GM12878 (cell line): Measurements from ENCODE around the gene ITK. TPM values are rescaled to one million over a fixed set of nuclear protein-coding genes. Genes with fewer than 3 reads are reported as not detected.

Experiments used
- ATAC-seq: fragments of 200-7000 bp; cut with Tn5 transposase; 3 replicates; pipeline ENCODE4 v1.9.1; 2020; ENCODE audit warnings: mild to moderate bottlenecking, moderate library complexity
- BruUV-seq: library from RNA; stranded (reverse); fragments of 400-500 nt; replicated peaks from 2 replicates; lab custom pipeline; 2021; lab: Mats Ljungman, UMichigan
- CTCF ChIA-PET: fragments of 300-600 bp; sonication (Branson Sonifier 250); formaldehyde crosslinking; extraction: SDS; loops from one replicate; lab custom pipeline; 2021; ENCODE audit warnings: inconsistent platforms; lab: Yijun Ruan, JAX
- POLR2A ChIA-PET: fragments of 350-600 bp; formaldehyde crosslinking; extraction: SDS; loops from one replicate; lab custom pipeline; 2021; ENCODE audit warnings: inconsistent platforms; lab: Charles Lee
- RAD21 ChIA-PET: fragments of 300-600 bp; sonication (Branson Sonifier 250); formaldehyde crosslinking; loops from one replicate; lab custom pipeline; 2023; ENCODE audit warnings: antibody characterized with exemption; ENCODE audit not compliant: unreplicated experiment; lab: Charles Lee
- SMC1A ChIA-PET: fragments of 300-600 bp; sonication (Branson Sonifier 250); formaldehyde crosslinking; loops from one replicate; lab custom pipeline; 2023; ENCODE audit not compliant: unreplicated experiment, uncharacterized antibody; lab: Charles Lee
- DNase-seq: peaks from one replicate; pipeline ENCODE4 v3.0.0-alpha.2; 2011; ENCODE audit warnings: low read depth, low spot score
- FAIRE-seq: peaks from 3 replicates; lab custom pipeline; 2011; peaks lifted over from hg19 to GRCh38; lab: Jason Lieb, UNC
- H2AFZ ChIP-seq: 2 replicates; pipeline ENCODE4 v1.6.0; 2011; ENCODE audit warnings: low read depth, low read length, control low read depth; ENCODE audit not compliant: control insufficient read depth
- H3K27ac ChIP-seq: 2 replicates; pipeline ENCODE4 v1.5.1; 2011; ENCODE audit warnings: control low read depth; ENCODE audit not compliant: control insufficient read depth, insufficient read depth
- H3K27me3 ChIP-seq, 2 experiments: replicated peaks in 1 of 2; 2 replicates each; pipeline versions ENCODE4 v1.6.0 to v1.6.1; 2011; ENCODE audit warnings: low read length in 1 of 2; ENCODE audit not compliant: control insufficient read depth in 2 of 2, insufficient read depth in 2 of 2
- H3K36me3 ChIP-seq, 2 experiments: 2 replicates each; pipeline ENCODE4 v1.5.1; 2011; ENCODE audit warnings: low read length in 1 of 2; ENCODE audit not compliant: control insufficient read depth in 2 of 2, insufficient read depth in 2 of 2
- H3K4me1 ChIP-seq: 2 replicates; pipeline ENCODE4 v1.6.1; 2011; ENCODE audit warnings: mild to moderate bottlenecking, low read length, moderate library complexity, mixed read lengths; ENCODE audit not compliant: control insufficient read depth, insufficient read depth
- H3K4me2 ChIP-seq: 2 replicates; pipeline ENCODE4 v1.6.0; 2011; ENCODE audit warnings: control low read depth; ENCODE audit not compliant: control insufficient read depth, insufficient read depth
- H3K4me3 ChIP-seq: fragments of 200-600 bp; sonication (generic); 2 replicates; pipeline ENCODE4 v1.5.1; 2016
- H3K79me2 ChIP-seq: 2 replicates; pipeline ENCODE4 v1.6.0; 2011; ENCODE audit warnings: low read length; ENCODE audit not compliant: control insufficient read depth, insufficient read depth
- H3K9ac ChIP-seq: 2 replicates; pipeline ENCODE4 v1.8.0; 2011; ENCODE audit warnings: low read length, control low read depth, mixed read lengths; ENCODE audit not compliant: control insufficient read depth, insufficient read depth
- H3K9me3 ChIP-seq: replicated peaks from 3 replicates; pipeline ENCODE4 v1.5.1; 2011; ENCODE audit warnings: mild to moderate bottlenecking, low read length; ENCODE audit not compliant: control insufficient read depth, insufficient read depth
- H4K20me1 ChIP-seq: 2 replicates; pipeline ENCODE4 v1.6.0; 2011; ENCODE audit not compliant: control insufficient read depth, insufficient read depth
- ATF7 ChIP-seq: fragments of 450-650 bp; IDR thresholded peaks from 2 replicates; pipeline ENCODE4 v1.6.1; 2016; ENCODE audit warnings: low read depth, mild to moderate bottlenecking
- BHLHE40 ChIP-seq, 2 experiments: fragments of 450-650 bp in 1 of 2; IDR thresholded peaks; 2 replicates each; pipeline ENCODE4 v1.6.1; 2011 to 2017; ENCODE audit warnings: low read depth in 2 of 2, borderline replicate concordance in 1 of 2, improper control_type of control experiment in 1 of 2, low read length in 1 of 2, mild to moderate bottlenecking in 1 of 2
- ETV6 ChIP-seq, 2 experiments: fragments of 450-650 bp in 1 of 2; IDR thresholded peaks in 1 of 2; conservative IDR thresholded peaks in 1 of 2; 2 replicates each; pipeline ENCODE4 v1.6.1; 2014; ENCODE audit warnings: antibody characterized with exemption in 1 of 2, borderline replicate concordance in 1 of 2, low read depth in 1 of 2, mild to moderate bottlenecking in 1 of 2, moderate library complexity in 1 of 2
- NFIC ChIP-seq: IDR thresholded peaks from 2 replicates; pipeline ENCODE4 v1.6.1; 2012; ENCODE audit warnings: low read depth, mild to moderate bottlenecking, inconsistent platforms, low read length, moderate library complexity
- NR2F1 ChIP-seq: fragments of 450-650 bp; conservative IDR thresholded peaks from 2 replicates; pipeline ENCODE4 v1.6.1; 2017; ENCODE audit warnings: mild to moderate bottlenecking
- PAX5 ChIP-seq: IDR thresholded peaks from 2 replicates; pipeline ENCODE4 v1.6.1; 2011; ENCODE audit warnings: low read depth, low read length, borderline replicate concordance
- PML ChIP-seq: IDR thresholded peaks from 2 replicates; pipeline ENCODE4 v1.6.1; 2012; ENCODE audit warnings: low read length, inconsistent platforms
- POU2F2 ChIP-seq: IDR thresholded peaks from 3 replicates; pipeline ENCODE4 v1.6.1; 2011; ENCODE audit warnings: low read depth, mild to moderate bottlenecking, low read length, borderline replicate concordance
- RB1 ChIP-seq: fragments of 450-650 bp; formaldehyde crosslinking; IDR thresholded peaks from 2 replicates; pipeline ENCODE4 v1.6.1; 2017; ENCODE audit warnings: mild to moderate bottlenecking, borderline replicate concordance
- SPI1 ChIP-seq: IDR thresholded peaks from 2 replicates; pipeline ENCODE4 v1.6.1; 2011; ENCODE audit warnings: low read depth, mild to moderate bottlenecking, low read length, moderate library complexity, borderline replicate concordance; ENCODE audit not compliant: insufficient read depth
- SREBF1 ChIP-seq: IDR thresholded peaks from 2 replicates; pipeline ENCODE4 v1.6.1; 2012; ENCODE audit warnings: mild to moderate bottlenecking, low read length
- TBL1XR1 ChIP-seq: IDR thresholded peaks from 2 replicates; pipeline ENCODE4 v1.6.1; 2012; ENCODE audit warnings: low read depth, low read length, improper control_type of control experiment
- WGBS: methylation state at CpG from one replicate; pipeline ENCODE4 v1.1.6; 2016; ENCODE audit warnings: low lambda C conversion rate; ENCODE audit not compliant: insufficient replicate concordance, insufficient coverage; ENCODE audit errors: missing lambda C conversion rate; 5-methylcytosine and 5-hydroxymethylcytosine counted together
- in situ Hi-C: fragments of 300-500 bp; cut with MboI; formaldehyde crosslinking; loops from 9 replicates; pipeline ENCODE4 v1.14.3; 2018; ENCODE audit warnings: mixed read lengths
- intact Hi-C: fragments of 100-400 bp; cut with micrococcal nuclease; formaldehyde crosslinking; loops from one replicate; pipeline ENCODE4 v1.14.2; 2022; ENCODE audit not compliant: unreplicated experiment
- polyA plus RNA-seq, 11 experiments: library from polyadenylated mRNA; depleted of rRNA in 4 of 11; unstranded in 6 of 11; stranded (reverse) in 5 of 11; fragments of >200 nt; fragmentation: Nextera tagmentation in 4 of 11; fragmentation: Illumina TruSeq in 1 of 11; extraction: Ambion mirVana in 4 of 11; extraction: Trizol in 1 of 11; gene quantifications; 1 replicate in 1 of 11; 2 replicates in 10 of 11; pipeline versions ENCODE4 v1.2.1 to v1.2.3, GENCODE V29; 2011 to 2016; ENCODE audit warnings: inconsistent platforms in 2 of 11, missing spikeins in 2 of 11, low read depth in 1 of 11
- total RNA-seq, 4 experiments: library from RNA; depleted of rRNA in 3 of 4; stranded (reverse); fragments of >200 nt in 3 of 4; fragmentation: Illumina TruSeq in 1 of 4; extraction: Trizol in 1 of 4; gene quantifications; 2 replicates each; pipeline versions ENCODE4 v1.2.1 to v1.2.3, GENCODE V29; 2013 to 2021
- TF ChIP-seq, protein P1 (sequence below): IDR thresholded peaks from 2 replicates; pipeline ENCODE4 v1.6.1; 2011; ENCODE audit warnings: borderline replicate concordance, low read depth, mild to moderate bottlenecking, moderate library complexity, low read length; ENCODE audit not compliant: insufficient read depth, poor library complexity, severe bottlenecking

ITK gene
- total and polyA plus RNA-seq, 10 of the 15 experiments (the other 5 are each of a cell fraction or from before 2014, with no cell fraction given), result 0.05 to 2.4 (median 0.76) TPM

DNA sequence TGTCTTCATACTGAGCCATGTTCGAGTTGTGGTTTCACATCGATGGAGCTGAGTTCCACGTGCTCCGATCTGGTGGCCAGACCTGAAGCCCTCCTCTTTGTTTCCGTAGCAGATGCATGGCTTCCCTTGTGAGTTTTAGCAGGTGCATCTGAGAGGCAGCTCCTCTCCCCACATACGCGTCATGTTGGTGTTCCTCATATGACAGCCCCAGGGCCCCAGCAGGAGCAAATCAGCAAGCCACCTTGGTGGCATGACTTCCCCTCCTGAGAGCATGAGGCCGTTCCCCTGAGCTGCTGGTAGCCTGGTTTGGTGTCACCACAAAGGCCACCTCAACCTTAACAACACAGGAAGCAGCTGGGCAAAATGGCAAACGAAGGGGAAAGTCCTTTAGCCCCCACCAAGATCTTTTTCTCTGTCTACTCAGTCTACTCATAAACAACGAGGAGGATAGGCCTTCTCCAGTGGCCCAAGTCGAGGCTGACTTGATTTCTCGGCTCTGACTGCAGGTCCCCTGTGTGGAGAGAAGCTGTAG lies 91.2 kb downstream of the ITK start (continued):
- TF ChIP-seq POU2F2 (no peak; the same call in 2 of the 3 replicates), PAX5 (peak; percentile 50; the same call in 1 of the 2 replicates), TBL1XR1 (peak; percentile 72; the same call in 1 of the 2 replicates), SREBF1 (no peak)

DNA sequence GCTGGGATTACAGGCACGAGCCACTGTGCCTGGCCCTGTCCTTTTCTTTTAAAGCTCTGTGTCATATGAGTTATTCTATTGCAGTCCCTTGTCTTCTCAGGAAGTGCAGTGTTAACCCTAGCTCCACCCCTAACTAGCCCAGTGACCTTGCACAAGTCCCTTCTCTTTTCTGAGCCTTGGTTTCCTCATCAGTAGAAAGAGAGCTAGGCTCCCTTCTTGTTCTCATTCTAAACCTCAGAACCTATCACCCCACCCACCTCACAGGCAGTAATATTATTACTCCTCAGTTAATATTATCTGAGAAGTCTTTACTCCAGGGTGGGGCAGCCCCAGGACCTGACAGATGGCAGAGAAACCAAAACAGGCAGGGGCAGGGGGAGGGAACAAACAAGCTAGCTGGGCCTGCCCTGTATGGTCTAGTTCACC lies 92.5 kb downstream of the ITK start:
- H3K79me2 ChIP-seq, result peaks cover 86% of the 10 kb centered on the region
- peak; percentile 70 for FAIRE-seq
- peak overlapping the region; percentile 61 for H3K4me2 ChIP-seq
- H3K4me3 ChIP-seq, result no peak overlapping the region
- 0 out of 2 replicates have a peak, but pooled peaks have one; percentile 15 for TF ChIP-seq SPI1
- peak; percentile 38; the same call in 1 of the 2 replicates for TF ChIP-seq ATF7
- no peak for TF ChIP-seq ETV6 (conservative IDR thresholded peaks at IDR 0.05 in 1 of 2, IDR thresholded peaks at IDR 0.05 in 1 of 2; ENCODE audit: borderline replicate concordance in 1 of 2, low read depth in 1 of 2)
- TF ChIP-seq PML, result no peak
- no peak for TF ChIP-seq RB1
- peak; percentile 68 for TF ChIP-seq NR2F1
- no peak for TF ChIP-seq NFIC
- TF ChIP-seq, protein P1, sequence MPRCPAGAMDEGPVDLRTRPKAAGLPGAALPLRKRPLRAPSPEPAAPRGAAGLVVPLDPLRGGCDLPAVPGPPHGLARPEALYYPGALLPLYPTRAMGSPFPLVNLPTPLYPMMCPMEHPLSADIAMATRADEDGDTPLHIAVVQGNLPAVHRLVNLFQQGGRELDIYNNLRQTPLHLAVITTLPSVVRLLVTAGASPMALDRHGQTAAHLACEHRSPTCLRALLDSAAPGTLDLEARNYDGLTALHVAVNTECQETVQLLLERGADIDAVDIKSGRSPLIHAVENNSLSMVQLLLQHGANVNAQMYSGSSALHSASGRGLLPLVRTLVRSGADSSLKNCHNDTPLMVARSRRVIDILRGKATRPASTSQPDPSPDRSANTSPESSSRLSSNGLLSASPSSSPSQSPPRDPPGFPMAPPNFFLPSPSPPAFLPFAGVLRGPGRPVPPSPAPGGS, result no peak
- TF ChIP-seq BHLHE40 (IDR thresholded peaks at IDR 0.05; ENCODE audit: borderline replicate concordance in 1 of 2, low read depth in 2 of 2, low read length in 1 of 2), result peak in 1 of 2 experiments; percentile 28; a peak in 1 of 4 replicates
- RAD21 ChIA-PET, result interaction anchor here (0.5 to 4.6 kb wide), 20 partner anchors 8 to 353 kb away, joined by 3 to 53 read pairs (median 7); partner anchors contain the start of gene MED7
- peaks cover 46% of the 10 kb centered on the region for H3K4me1 ChIP-seq
- peak overlapping the region; percentile 16; the same call in 1 of the 2 replicates for H3K9ac ChIP-seq
- no peaks in the 10 kb centered on the region for H3K36me3 ChIP-seq
- SMC1A ChIA-PET, result interaction anchor here (1.0 to 5.9 kb wide), 21 partner anchors 8 to 445 kb away, joined by 3 to 70 read pairs (median 9); partner anchors contain the start of genes GARIN3 and MED7
- H3K27ac ChIP-seq, result peak overlapping the region; percentile 97
- in situ Hi-C loops (no loop called here), intact Hi-C loops (loop anchor here (5.0 to 10.0 kb wide), 4 partner anchors 39 to 1782 kb away; no protein-coding TSS in a partner anchor)
- CTCF ChIA-PET, result interaction anchor here (0.7 to 4.4 kb wide), 17 partner anchors 9 to 198 kb away, joined by 3 to 60 read pairs (median 5); no protein-coding TSS in a partner anchor
- H4K20me1 ChIP-seq, result no peaks in the 10 kb centered on the region
- no peaks in the 10 kb centered on the region for H3K27me3 ChIP-seq
- no TSS peak for BruUV-seq
- peak; percentile 61 for DNase-seq
- peak; percentile 74 for ATAC-seq
- POLR2A ChIA-PET, result interaction anchor here (0.6 to 4.6 kb wide), 19 partner anchors 9 to 386 kb away, joined by 3 to 41 read pairs (median 6); partner anchors contain the start of gene MED7
- H3K9me3 ChIP-seq, result no peaks in the 10 kb centered on the region
- H2AFZ ChIP-seq, result 0 out of 2 replicates have a peak overlapping the region, but pooled peaks have one; percentile 3
- WGBS, result 0% methylated on average over 1 of the region's 1 CpG
